HG03378 (cell line): ENCODE data around the gene PTGDR2.

ENCODE experiments used
- ATAC-seq: cut with Tn5 transposase; IDR thresholded peaks from one replicate; pipeline ENCODE4 v1.9.1; 2021; ENCODE audit warnings: mild to moderate bottlenecking, moderate library complexity; ENCODE audit not compliant: unreplicated experiment

PTGDR2 gene

GRCh38 chr11:60874421-60875365 lies 18.9 kb upstream of the PTGDR2 start:
- no peak for ATAC-seq

- ATAC-seq = no peak
These were observed 17.8 kb upstream of the PTGDR2 start for GRCh38 chr11:60873533-60873932.

GRCh38 chr11:60872961-60873524 lies 17.3 kb upstream of the PTGDR2 start:
- no peak for ATAC-seq

GRCh38 chr11:60872124-60872960 lies 16.6 kb upstream of the PTGDR2 start:
- ATAC-seq = no peak

- no peak for ATAC-seq
These were observed 15.8 kb upstream of the PTGDR2 start for GRCh38 chr11:60871378-60872061.

- ATAC-seq = no peak
These were observed 15.1 kb upstream of the PTGDR2 start for GRCh38 chr11:60870733-60871377.

GRCh38 chr11:60870276-60870675 lies 14.5 kb upstream of the PTGDR2 start:
- ATAC-seq = no peak

GRCh38 chr11:60869451-60869825 lies 13.7 kb upstream of the PTGDR2 start:
- ATAC-seq = no peak

- ATAC-seq = no peak
These were observed 13.1 kb upstream of the PTGDR2 start for GRCh38 chr11:60868682-60869450.

- ATAC-seq = no peak
These were observed 12.3 kb upstream of the PTGDR2 start for GRCh38 chr11:60867871-60868681.

- no peak for ATAC-seq
These were observed 11.4 kb upstream of the PTGDR2 start, which contains the start of gene ZP1 for GRCh38 chr11:60866911-60867870. TSS of gene ZP1 (plus strand) at chr11:60867542. CDS start at chr11:60867562, 20 bp downstream.

GRCh38 chr11:60864856-60865513 lies 9.2 kb upstream of the PTGDR2 start:
- no peak for ATAC-seq

- no peak for ATAC-seq
These were observed 8.1 kb upstream of the PTGDR2 start for GRCh38 chr11:60863550-60864521.

- ATAC-seq = no peak
These were observed 6.4 kb upstream of the PTGDR2 start for GRCh38 chr11:60862171-60862570.

- no peak for ATAC-seq
These were observed 5.2 kb upstream of the PTGDR2 start for GRCh38 chr11:60860943-60861342.
